ENCODE measurements around the gene EFNB1.

Gene EFNB1

GRCh38 chrX:68877606-68878005 is 48.8 kb downstream of the EFNB1 start:
- no peak overlapping the region for H3K9ac ChIP-seq (ENCODE audit: low read length)
- DNase-seq = no peak
- H2BK15ac ChIP-seq (ENCODE audit: low read depth, poor library complexity, severe bottlenecking) = no peak overlapping the region
- no peak overlapping the region for H2BK120ac ChIP-seq (ENCODE audit: low read depth, low read length)
- 89% methylated on average over 7 of the region's 9 CpGs for WGBS
- no peaks in the 10 kb centered on the region for H3K4me1 ChIP-seq (ENCODE audit: control insufficient read depth, insufficient read depth, low read depth, low read length)
- H2BK12ac ChIP-seq (ENCODE audit: low read length in 2 of 2) = no peak overlapping the region
- no peaks in the 10 kb centered on the region for H3K79me1 ChIP-seq (replicated peaks; ENCODE audit: low read length, poor library complexity, severe bottlenecking)
- no peak overlapping the region for H4K8ac ChIP-seq (ENCODE audit: low read length)
- no peak overlapping the region for H3K4me2 ChIP-seq (ENCODE audit: low read length, poor library complexity, severe bottlenecking)
- H4K91ac ChIP-seq (ENCODE audit: low read length) = no peak overlapping the region
- H3K4ac ChIP-seq (ENCODE audit: low read depth in 1 of 2, low read length in 2 of 2) = no peak overlapping the region
- H3K9me3 ChIP-seq (ENCODE audit: control insufficient read depth, low read length) = no peaks in the 10 kb centered on the region
- no peaks in the 10 kb centered on the region for H3K36me3 ChIP-seq (ENCODE audit: control insufficient read depth in 1 of 2, insufficient read depth in 2 of 2, low read depth in 1 of 2, low read length in 2 of 2)
- H3K14ac ChIP-seq (ENCODE audit: low read length in 2 of 2) = no peak overlapping the region
- H3K4me3 ChIP-seq (ENCODE audit: insufficient read depth in 1 of 2, low read depth in 1 of 2, low read length in 2 of 2) = no peak overlapping the region
- H3K23ac ChIP-seq (ENCODE audit: low read length in 2 of 2) = no peak overlapping the region
- H3K27ac ChIP-seq (ENCODE audit: low read length, poor library complexity, severe bottlenecking) = no peak overlapping the region
- no peak overlapping the region for H3K18ac ChIP-seq (ENCODE audit: low read depth in 1 of 2, low read length in 2 of 2)
- H3K27me3 ChIP-seq (ENCODE audit: control insufficient read depth in 1 of 2, insufficient read depth in 1 of 2, low read length in 2 of 2) = peaks cover 18 to 77% of the 10 kb centered on the region in 2 experiments
- H2AK5ac ChIP-seq (ENCODE audit: low read length, severe bottlenecking) = no peak overlapping the region
- H2AFZ ChIP-seq (ENCODE audit: low read depth, low read length) = no peak overlapping the region
- H2BK5ac ChIP-seq (ENCODE audit: low read depth, low read length, poor library complexity, severe bottlenecking) = no peak overlapping the region

DNA sequence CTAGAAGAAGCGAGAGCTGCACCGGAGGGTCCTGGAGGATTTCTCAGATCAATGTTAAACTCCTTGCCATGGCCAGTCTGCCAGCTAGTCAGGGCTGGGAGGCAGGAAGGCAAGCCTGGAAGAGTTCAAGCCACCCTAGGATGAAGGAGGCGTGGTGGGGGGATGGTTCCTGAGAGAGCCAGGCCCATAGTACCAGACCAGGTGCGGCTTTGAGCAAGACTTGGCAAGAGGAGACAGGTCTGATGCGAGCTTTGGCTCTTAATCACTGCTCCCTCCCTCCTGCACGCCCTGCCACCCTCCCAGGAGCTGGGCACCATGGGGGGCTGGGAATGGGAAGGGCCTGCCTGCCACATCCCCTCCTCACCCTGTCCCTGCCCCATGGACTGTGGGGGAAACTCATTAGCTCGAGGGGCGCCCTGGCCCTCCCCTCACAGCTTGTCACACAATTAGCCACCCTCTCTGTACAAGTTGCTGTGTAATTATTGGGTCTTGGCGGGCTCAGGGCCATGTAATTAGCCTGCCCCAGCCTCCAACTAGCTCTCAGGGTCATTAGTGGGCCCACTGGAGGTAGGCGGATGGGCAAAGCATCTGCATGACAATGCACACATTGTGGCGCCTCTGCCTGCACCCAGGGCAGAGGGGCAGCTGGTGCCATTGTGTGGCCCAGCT is 50.3 kb downstream of the EFNB1 start:
- no peak overlapping the region for H4K91ac ChIP-seq (ENCODE audit: low read length)
- no peaks in the 10 kb centered on the region for H3K79me1 ChIP-seq (replicated peaks; ENCODE audit: low read length, poor library complexity, severe bottlenecking)
- no peaks in the 10 kb centered on the region for H3K36me3 ChIP-seq (ENCODE audit: control insufficient read depth in 1 of 2, insufficient read depth in 2 of 2, low read depth in 1 of 2, low read length in 2 of 2)
- WGBS = 91% methylated on average over 7 of the region's 11 CpGs
- no peak overlapping the region for H2BK5ac ChIP-seq (ENCODE audit: low read depth, low read length, poor library complexity, severe bottlenecking)
- no peak overlapping the region for H4K8ac ChIP-seq (ENCODE audit: low read length)
- H3K14ac ChIP-seq (ENCODE audit: low read length in 2 of 2) = no peak overlapping the region
- no peak overlapping the region for H3K4me3 ChIP-seq (ENCODE audit: insufficient read depth in 1 of 2, low read depth in 1 of 2, low read length in 2 of 2)
- H2AK5ac ChIP-seq (ENCODE audit: low read length, severe bottlenecking) = no peak overlapping the region
- H3K9ac ChIP-seq (ENCODE audit: low read length) = no peak overlapping the region
- peaks cover 24 to 79% of the 10 kb centered on the region in 2 experiments for H3K27me3 ChIP-seq (ENCODE audit: control insufficient read depth in 1 of 2, insufficient read depth in 1 of 2, low read length in 2 of 2)
- no peaks in the 10 kb centered on the region for H3K4me1 ChIP-seq (ENCODE audit: control insufficient read depth, insufficient read depth, low read depth, low read length)
- no peak overlapping the region for H3K4me2 ChIP-seq (ENCODE audit: low read length, poor library complexity, severe bottlenecking)
- no peak overlapping the region for H2BK12ac ChIP-seq (ENCODE audit: low read length in 2 of 2)
- H3K23ac ChIP-seq (ENCODE audit: low read length in 2 of 2) = no peak overlapping the region
- no peak overlapping the region for H2BK120ac ChIP-seq (ENCODE audit: low read depth, low read length)
- no peak overlapping the region for H3K4ac ChIP-seq (ENCODE audit: low read depth in 1 of 2, low read length in 2 of 2)
- no peak overlapping the region for H3K27ac ChIP-seq (ENCODE audit: low read length, poor library complexity, severe bottlenecking)
- no peak for DNase-seq
- no peak overlapping the region for H3K18ac ChIP-seq (ENCODE audit: low read depth in 1 of 2, low read length in 2 of 2)
- no peak overlapping the region for H2BK15ac ChIP-seq (ENCODE audit: low read depth, poor library complexity, severe bottlenecking)
- no peak overlapping the region for H2AFZ ChIP-seq (ENCODE audit: low read depth, low read length)
- no peaks in the 10 kb centered on the region for H3K9me3 ChIP-seq (ENCODE audit: control insufficient read depth, low read length)

DNA sequence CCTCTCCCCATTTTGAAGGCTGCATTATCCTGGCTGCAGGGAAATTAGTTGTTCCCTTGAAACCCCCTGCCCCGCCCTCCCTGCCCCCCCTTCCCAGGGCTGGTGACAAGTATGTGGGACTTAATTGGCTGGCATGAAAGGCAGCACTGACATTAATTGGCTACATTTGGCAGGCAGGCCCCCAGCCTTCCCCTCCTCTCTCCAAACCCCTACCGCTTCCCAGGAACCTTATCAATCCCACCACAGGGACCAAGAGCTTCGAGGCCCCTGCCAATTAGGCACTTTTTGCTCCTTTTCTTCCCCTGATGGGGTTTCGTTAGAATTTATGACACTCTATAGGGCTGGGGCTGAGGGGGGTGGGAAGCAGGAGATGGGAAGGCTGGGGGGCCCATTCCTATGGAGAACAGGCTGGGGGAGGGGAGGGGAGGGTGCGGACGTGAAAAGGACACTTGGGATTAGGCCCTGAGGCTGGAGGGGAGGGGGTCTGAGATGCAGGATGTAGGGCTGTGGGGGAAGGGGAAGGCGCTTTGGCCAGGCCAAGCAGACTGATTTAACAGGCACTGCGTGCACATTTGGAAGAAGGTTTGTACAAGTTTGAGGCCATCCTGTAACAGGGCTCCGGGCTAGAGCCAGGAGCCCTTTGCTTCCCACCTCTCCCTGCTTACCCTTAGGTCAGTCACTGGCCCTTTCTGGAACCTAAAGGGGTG is 52.2 kb downstream of the EFNB1 start:
- Histone ChIP-seq H2AK5ac (ENCODE audit: low read length, severe bottlenecking) (no peak overlapping the region), H3K4me2 (ENCODE audit: low read length, poor library complexity, severe bottlenecking) (no peak overlapping the region), H3K4me1 (ENCODE audit: control insufficient read depth, insufficient read depth, low read depth, low read length) (no peaks in the 10 kb centered on the region), H2BK12ac (ENCODE audit: low read length in 2 of 2) (no peak overlapping the region), H2AFZ (ENCODE audit: low read depth, low read length) (no peak overlapping the region), H2BK15ac (ENCODE audit: low read depth, poor library complexity, severe bottlenecking) (peak overlapping the region; percentile 28), H4K8ac (ENCODE audit: low read length) (no peak overlapping the region), H4K91ac (ENCODE audit: low read length) (no peak overlapping the region), H2BK5ac (ENCODE audit: low read depth, low read length, poor library complexity, severe bottlenecking) (no peak overlapping the region), H3K79me1 (replicated peaks; ENCODE audit: low read length, poor library complexity, severe bottlenecking) (no peaks in the 10 kb centered on the region), H3K18ac (ENCODE audit: low read depth in 1 of 2, low read length in 2 of 2) (no peak overlapping the region), H3K9ac (ENCODE audit: low read length) (no peak overlapping the region), H3K4me3 (ENCODE audit: insufficient read depth in 1 of 2, low read depth in 1 of 2, low read length in 2 of 2) (no peak overlapping the region), H3K27ac (ENCODE audit: low read length, poor library complexity, severe bottlenecking) (no peak overlapping the region), H3K9me3 (ENCODE audit: control insufficient read depth, low read length) (peaks cover 3% of the 10 kb centered on the region), H3K27me3 (ENCODE audit: control insufficient read depth in 1 of 2, insufficient read depth in 1 of 2, low read length in 2 of 2) (peaks cover 32 to 82% of the 10 kb centered on the region in 2 experiments), H3K14ac (ENCODE audit: low read length in 2 of 2) (no peak overlapping the region), H3K4ac (ENCODE audit: low read depth in 1 of 2, low read length in 2 of 2) (no peak overlapping the region), H3K23ac (ENCODE audit: low read length in 2 of 2) (no peak overlapping the region), H3K36me3 (ENCODE audit: control insufficient read depth in 1 of 2, insufficient read depth in 2 of 2, low read depth in 1 of 2, low read length in 2 of 2) (no peaks in the 10 kb centered on the region), H2BK120ac (ENCODE audit: low read depth, low read length) (no peak overlapping the region)
- WGBS = 21% methylated on average over 4 of the region's 9 CpGs
- DNase-seq = no peak

- Histone ChIP-seq H3K4me2 (ENCODE audit: low read length, poor library complexity, severe bottlenecking) (no peak overlapping the region), H2BK15ac (ENCODE audit: low read depth, poor library complexity, severe bottlenecking) (no peak overlapping the region), H4K8ac (ENCODE audit: low read length) (no peak overlapping the region), H3K27me3 (ENCODE audit: control insufficient read depth in 1 of 2, insufficient read depth in 1 of 2, low read length in 2 of 2) (peaks cover 41 to 82% of the 10 kb centered on the region in 2 experiments), H3K18ac (ENCODE audit: low read depth in 1 of 2, low read length in 2 of 2) (no peak overlapping the region), H3K23ac (ENCODE audit: low read length in 2 of 2) (no peak overlapping the region), H2AFZ (ENCODE audit: low read depth, low read length) (no peak overlapping the region), H2BK120ac (ENCODE audit: low read depth, low read length) (no peak overlapping the region), H3K9ac (ENCODE audit: low read length) (no peak overlapping the region), H3K36me3 (ENCODE audit: control insufficient read depth in 1 of 2, insufficient read depth in 2 of 2, low read depth in 1 of 2, low read length in 2 of 2) (no peaks in the 10 kb centered on the region), H3K4ac (ENCODE audit: low read depth in 1 of 2, low read length in 2 of 2) (no peak overlapping the region), H2BK12ac (ENCODE audit: low read length in 2 of 2) (no peak overlapping the region), H3K14ac (ENCODE audit: low read length in 2 of 2) (no peak overlapping the region), H3K4me1 (ENCODE audit: control insufficient read depth, insufficient read depth, low read depth, low read length) (no peaks in the 10 kb centered on the region), H3K79me1 (replicated peaks; ENCODE audit: low read length, poor library complexity, severe bottlenecking) (no peaks in the 10 kb centered on the region), H3K4me3 (ENCODE audit: insufficient read depth in 1 of 2, low read depth in 1 of 2, low read length in 2 of 2) (no peak overlapping the region), H3K27ac (ENCODE audit: low read length, poor library complexity, severe bottlenecking) (no peak overlapping the region), H2AK5ac (ENCODE audit: low read length, severe bottlenecking) (no peak overlapping the region), H2BK5ac (ENCODE audit: low read depth, low read length, poor library complexity, severe bottlenecking) (no peak overlapping the region), H4K91ac (ENCODE audit: low read length) (no peak overlapping the region), H3K9me3 (ENCODE audit: control insufficient read depth, low read length) (peaks cover 7% of the 10 kb centered on the region)
- 79% methylated on average over 5 of the region's 5 CpGs for WGBS
- DNase-seq = no peak
Measured at GRCh38 chrX:68881911-68882310, 53.1 kb downstream of the EFNB1 start.
